ENCODE measurements around the gene NCMAP.

DNA sequence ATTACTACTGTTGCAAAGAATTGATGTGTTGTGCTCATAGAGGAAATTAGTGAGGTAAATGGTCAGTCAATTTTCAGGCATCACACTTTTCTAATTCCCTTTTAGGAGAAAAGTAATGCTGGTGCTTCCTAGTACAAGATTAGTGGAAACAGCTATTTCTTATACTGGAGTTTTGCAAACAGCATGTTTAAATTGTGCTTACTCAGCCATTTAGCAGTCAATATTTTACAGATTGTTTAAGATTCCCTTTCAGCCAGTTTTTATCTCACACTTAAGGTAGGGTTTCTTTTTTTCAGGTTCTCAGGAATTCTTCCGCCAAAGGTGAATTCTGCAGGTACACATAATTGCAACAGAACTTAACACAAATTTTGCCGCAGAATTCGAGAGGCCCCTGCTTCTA lies 98.1 kb downstream of the NCMAP start:
- TF ChIP-seq POLR2AphosphoS5 (IDR thresholded peaks at IDR 0.05; ENCODE audit: insufficient read depth in 1 of 2, low read depth in 1 of 2) (no peak), POLR2A (IDR thresholded peaks at IDR 0.05) (no peak)
- TF ChIP-seq, protein P1, sequence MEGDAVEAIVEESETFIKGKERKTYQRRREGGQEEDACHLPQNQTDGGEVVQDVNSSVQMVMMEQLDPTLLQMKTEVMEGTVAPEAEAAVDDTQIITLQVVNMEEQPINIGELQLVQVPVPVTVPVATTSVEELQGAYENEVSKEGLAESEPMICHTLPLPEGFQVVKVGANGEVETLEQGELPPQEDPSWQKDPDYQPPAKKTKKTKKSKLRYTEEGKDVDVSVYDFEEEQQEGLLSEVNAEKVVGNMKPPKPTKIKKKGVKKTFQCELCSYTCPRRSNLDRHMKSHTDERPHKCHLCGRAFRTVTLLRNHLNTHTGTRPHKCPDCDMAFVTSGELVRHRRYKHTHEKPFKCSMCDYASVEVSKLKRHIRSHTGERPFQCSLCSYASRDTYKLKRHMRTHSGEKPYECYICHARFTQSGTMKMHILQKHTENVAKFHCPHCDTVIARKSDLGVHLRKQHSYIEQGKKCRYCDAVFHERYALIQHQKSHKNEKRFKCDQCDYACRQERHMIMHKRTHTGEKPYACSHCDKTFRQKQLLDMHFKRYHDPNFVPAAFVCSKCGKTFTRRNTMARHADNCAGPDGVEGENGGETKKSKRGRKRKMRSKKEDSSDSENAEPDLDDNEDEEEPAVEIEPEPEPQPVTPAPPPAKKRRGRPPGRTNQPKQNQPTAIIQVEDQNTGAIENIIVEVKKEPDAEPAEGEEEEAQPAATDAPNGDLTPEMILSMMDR (IDR thresholded peaks at IDR 0.05), result no peak

All from vagina (tissue), 2 donors.